ENCODE measurements around the gene SRPK2. TPM values are rescaled to one million over a fixed set of nuclear protein-coding genes. Genes with fewer than 3 reads are reported as not detected.

SRPK2 gene
- total RNA-seq, 1 experiment from 2014 or later, result 54.4 TPM

DNA sequence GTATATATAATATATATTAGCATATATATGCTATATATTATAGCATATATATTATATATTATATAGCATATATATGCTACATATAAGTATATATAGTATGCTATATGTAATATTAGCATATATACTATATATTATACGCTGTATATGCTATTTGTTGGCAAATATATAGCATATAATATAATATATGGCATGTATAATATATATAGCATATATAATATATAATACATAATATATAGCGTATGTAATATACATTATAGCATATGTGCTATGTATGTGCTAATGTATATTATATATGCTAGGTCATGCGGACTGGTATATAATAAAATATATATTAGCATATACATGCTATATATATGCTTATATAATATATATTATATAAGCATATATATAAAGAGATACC, 301.9 kb downstream of the SRPK2 start:
- no peak overlapping the region for H3K4me3 Mint-ChIP-seq (ENCODE audit: unreplicated experiment)
- H3K27me3 Mint-ChIP-seq (ENCODE audit: insufficient read depth, unreplicated experiment), result no peaks in the 10 kb centered on the region
- POLR2A ChIA-PET, result no interaction called here
- H3K36me3 Mint-ChIP-seq (ENCODE audit: insufficient read depth, unreplicated experiment), result peaks cover 79% of the 10 kb centered on the region
- TF ChIP-seq, protein P1, sequence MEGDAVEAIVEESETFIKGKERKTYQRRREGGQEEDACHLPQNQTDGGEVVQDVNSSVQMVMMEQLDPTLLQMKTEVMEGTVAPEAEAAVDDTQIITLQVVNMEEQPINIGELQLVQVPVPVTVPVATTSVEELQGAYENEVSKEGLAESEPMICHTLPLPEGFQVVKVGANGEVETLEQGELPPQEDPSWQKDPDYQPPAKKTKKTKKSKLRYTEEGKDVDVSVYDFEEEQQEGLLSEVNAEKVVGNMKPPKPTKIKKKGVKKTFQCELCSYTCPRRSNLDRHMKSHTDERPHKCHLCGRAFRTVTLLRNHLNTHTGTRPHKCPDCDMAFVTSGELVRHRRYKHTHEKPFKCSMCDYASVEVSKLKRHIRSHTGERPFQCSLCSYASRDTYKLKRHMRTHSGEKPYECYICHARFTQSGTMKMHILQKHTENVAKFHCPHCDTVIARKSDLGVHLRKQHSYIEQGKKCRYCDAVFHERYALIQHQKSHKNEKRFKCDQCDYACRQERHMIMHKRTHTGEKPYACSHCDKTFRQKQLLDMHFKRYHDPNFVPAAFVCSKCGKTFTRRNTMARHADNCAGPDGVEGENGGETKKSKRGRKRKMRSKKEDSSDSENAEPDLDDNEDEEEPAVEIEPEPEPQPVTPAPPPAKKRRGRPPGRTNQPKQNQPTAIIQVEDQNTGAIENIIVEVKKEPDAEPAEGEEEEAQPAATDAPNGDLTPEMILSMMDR (IDR thresholded peaks at IDR 0.05; ENCODE audit: unreplicated experiment), result no peak
- intact Hi-C loops (cut with micrococcal nuclease), result loop anchor here (5.0 kb wide), 1 partner anchor 165 kb away; no protein-coding TSS in a partner anchor
- CTCF ChIA-PET, result interaction anchor here (0.7 kb wide), 1 partner anchor 343 kb away, joined by 3 read pairs; no protein-coding TSS in a partner anchor
- no peaks in the 10 kb centered on the region for H3K9me3 Mint-ChIP-seq (ENCODE audit: unreplicated experiment)
- BruUV-seq (replicated peaks), result no TSS peak
- no peak for DNase-seq (ENCODE audit: unreplicated experiment)
- H3K27ac Mint-ChIP-seq (ENCODE audit: low read depth, unreplicated experiment), result no peak overlapping the region
- H3K4me1 Mint-ChIP-seq (ENCODE audit: insufficient read depth, unreplicated experiment), result no peaks in the 10 kb centered on the region

DNA sequence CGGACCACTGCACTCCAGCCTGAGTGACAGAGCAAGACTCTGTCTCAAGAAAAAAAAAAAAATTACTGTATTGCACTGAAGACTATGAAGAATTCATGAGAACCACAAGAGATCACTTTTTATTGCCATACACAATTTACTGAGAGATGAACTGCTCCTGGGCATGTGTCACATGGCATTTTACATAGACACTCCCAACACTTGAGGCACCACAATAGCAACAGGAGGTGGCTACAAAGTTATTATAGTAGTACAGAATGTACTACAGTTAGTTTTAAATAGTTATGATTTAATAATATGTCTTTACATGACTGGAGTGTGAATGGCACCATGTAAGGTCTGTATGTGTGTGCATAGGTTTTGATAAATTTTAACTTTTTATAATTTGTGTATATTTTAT, 304.1 kb downstream of the SRPK2 start:
- POLR2A ChIA-PET, result no interaction called here
- Mint-ChIP-seq H3K4me3 (ENCODE audit: unreplicated experiment) (no peak overlapping the region), H3K4me1 (ENCODE audit: insufficient read depth, unreplicated experiment) (no peaks in the 10 kb centered on the region), H3K9me3 (ENCODE audit: unreplicated experiment) (no peaks in the 10 kb centered on the region), H3K36me3 (ENCODE audit: insufficient read depth, unreplicated experiment) (peaks cover 79% of the 10 kb centered on the region), H3K27me3 (ENCODE audit: insufficient read depth, unreplicated experiment) (no peaks in the 10 kb centered on the region), H3K27ac (ENCODE audit: low read depth, unreplicated experiment) (no peak overlapping the region)
- CTCF ChIA-PET, result no interaction called here
- TF ChIP-seq, protein P1 (IDR thresholded peaks at IDR 0.05; ENCODE audit: unreplicated experiment), result no peak
- intact Hi-C loops (cut with micrococcal nuclease), result no loop called here
- no peak for DNase-seq (ENCODE audit: unreplicated experiment)
- BruUV-seq (replicated peaks), result no TSS peak

DNA sequence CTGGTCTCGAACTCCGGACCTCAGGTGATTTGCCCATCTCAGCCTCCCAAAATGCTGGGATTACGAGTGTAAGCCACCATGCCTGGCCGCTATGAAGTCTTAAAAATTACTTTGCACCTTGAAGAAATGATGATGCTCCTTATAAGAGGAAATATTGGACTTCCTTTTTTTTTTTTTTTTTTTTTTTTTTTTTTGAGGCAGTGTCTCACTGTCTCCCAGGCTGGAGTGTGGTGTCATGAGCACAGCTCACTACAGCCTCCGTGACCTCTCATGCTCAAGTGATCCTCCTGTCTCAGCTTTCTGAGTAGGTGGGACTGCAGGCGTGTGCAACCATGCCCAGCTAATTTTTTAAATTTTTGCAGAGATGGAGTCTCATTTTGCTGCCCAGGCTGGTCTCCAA, 309.4 kb downstream of the SRPK2 start:
- Mint-ChIP-seq H3K9me3 (ENCODE audit: unreplicated experiment) (no peaks in the 10 kb centered on the region), H3K27ac (ENCODE audit: low read depth, unreplicated experiment) (no peak overlapping the region), H3K4me3 (ENCODE audit: unreplicated experiment) (no peak overlapping the region), H3K27me3 (ENCODE audit: insufficient read depth, unreplicated experiment) (no peaks in the 10 kb centered on the region), H3K36me3 (ENCODE audit: insufficient read depth, unreplicated experiment) (peaks cover 98% of the 10 kb centered on the region), H3K4me1 (ENCODE audit: insufficient read depth, unreplicated experiment) (no peaks in the 10 kb centered on the region)
- BruUV-seq (replicated peaks), result no TSS peak
- intact Hi-C loops (cut with micrococcal nuclease), result no loop called here
- ChIA-PET CTCF (interaction anchor here (0.7 to 1.5 kb wide), 3 partner anchors 22 to 98 kb away, joined by 4 to 7 read pairs (median 4); no protein-coding TSS in a partner anchor), POLR2A (interaction anchor here (1.3 kb wide), 1 partner anchor 18 kb away, joined by 4 read pairs; no protein-coding TSS in a partner anchor)
- TF ChIP-seq, protein P1 (IDR thresholded peaks at IDR 0.05; ENCODE audit: unreplicated experiment), result no peak
- no peak for DNase-seq (ENCODE audit: unreplicated experiment)

DNA sequence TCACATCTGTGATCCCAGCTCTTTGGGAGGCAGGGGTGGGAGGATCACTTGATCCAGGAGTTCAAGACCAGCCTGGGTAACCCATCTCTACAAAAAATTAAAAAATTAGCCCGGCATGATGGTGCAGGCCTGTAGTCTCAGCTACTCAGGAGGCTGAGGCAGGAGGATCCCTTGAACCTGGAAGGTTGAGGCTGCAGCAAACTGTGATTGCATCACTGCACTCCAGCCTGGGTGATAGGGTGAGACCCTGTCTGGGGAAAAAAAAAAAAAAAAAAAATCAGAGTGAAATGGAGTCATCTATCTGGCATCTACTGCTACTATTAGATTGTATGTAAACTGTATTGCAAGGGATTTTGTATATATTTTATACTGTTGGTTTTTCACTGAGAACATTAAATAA, 315.6 kb downstream of the SRPK2 start:
- TF ChIP-seq, protein P1 (IDR thresholded peaks at IDR 0.05; ENCODE audit: unreplicated experiment), result no peak
- CTCF ChIA-PET, result interaction anchor here (0.7 kb wide), 1 partner anchor 87 kb away, joined by 3 read pairs; no protein-coding TSS in a partner anchor
- Mint-ChIP-seq H3K9me3 (ENCODE audit: unreplicated experiment) (no peaks in the 10 kb centered on the region), H3K27me3 (ENCODE audit: insufficient read depth, unreplicated experiment) (no peaks in the 10 kb centered on the region), H3K36me3 (ENCODE audit: insufficient read depth, unreplicated experiment) (peaks cover 89% of the 10 kb centered on the region), H3K4me3 (ENCODE audit: unreplicated experiment) (no peak overlapping the region), H3K4me1 (ENCODE audit: insufficient read depth, unreplicated experiment) (no peaks in the 10 kb centered on the region), H3K27ac (ENCODE audit: low read depth, unreplicated experiment) (no peak overlapping the region)
- intact Hi-C loops (cut with micrococcal nuclease), result no loop called here
- POLR2A ChIA-PET, result interaction anchor here (0.6 kb wide), 2 partner anchors 19 to 57 kb away, joined by 3 to 5 read pairs; no protein-coding TSS in a partner anchor
- DNase-seq (ENCODE audit: unreplicated experiment), result no peak
- BruUV-seq (replicated peaks), result no TSS peak

Data from MCF 10A (cell line).